CD4-positive, alpha-beta T cell treated with Interleukin-1 beta for 1 hour (primary cell): ENCODE data around the gene DST.
"Not testable (repeated sequence)": the region's sequence is repeated elsewhere in the genome, so short reads cannot be mapped to it uniquely, and the experiment has no call there.

ENCODE experiments used
- DNase-seq, 2 donors: peaks; one replicate each; pipeline ENCODE4 v3.0.0-alpha.2; 2020 to 2022

The DST gene

DNA sequence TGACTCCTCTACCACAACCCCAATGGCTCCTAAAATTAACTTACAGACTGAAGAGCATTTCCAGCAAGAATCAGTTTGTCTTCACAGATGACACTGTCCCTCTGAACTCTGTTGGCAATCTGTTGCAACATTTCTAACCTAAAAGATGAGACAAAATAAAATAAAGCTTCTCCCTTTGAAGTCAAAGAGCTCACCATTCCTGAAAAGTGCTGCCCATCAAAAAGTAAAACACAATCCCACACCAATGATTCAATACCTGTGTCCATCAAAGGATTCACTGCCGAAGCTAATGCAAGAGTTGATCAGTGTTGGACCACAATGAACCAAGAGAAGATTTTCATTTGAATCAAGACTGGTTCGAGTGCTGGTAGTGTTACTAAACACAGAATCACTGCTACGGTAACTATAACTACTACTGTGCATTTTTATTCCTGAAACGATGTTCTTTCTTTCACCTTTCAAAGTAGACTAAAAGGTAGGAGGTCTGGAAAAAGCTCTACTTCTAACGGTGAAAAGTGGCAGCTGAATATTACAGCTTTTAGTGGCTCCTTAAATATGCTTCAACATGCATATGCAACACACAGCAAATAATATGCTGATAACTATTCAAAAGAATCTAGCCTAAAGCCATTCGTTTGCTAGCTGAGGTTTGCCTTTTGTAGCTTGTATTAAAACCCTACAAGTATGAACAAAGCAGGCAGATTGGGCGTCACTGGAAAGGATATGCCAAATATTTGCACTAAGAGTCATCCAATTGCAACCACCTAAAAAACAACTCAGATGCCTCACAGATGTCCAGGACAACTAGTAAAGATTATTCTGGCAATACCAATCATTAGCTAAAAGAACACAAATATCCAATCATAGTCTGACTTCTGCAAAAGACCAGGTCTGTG is at the start of gene DST:
TSS of gene DST (minus strand) at position 524 of the 896 bp plus-strand sequence.
- no peak for DNase-seq

DNA sequence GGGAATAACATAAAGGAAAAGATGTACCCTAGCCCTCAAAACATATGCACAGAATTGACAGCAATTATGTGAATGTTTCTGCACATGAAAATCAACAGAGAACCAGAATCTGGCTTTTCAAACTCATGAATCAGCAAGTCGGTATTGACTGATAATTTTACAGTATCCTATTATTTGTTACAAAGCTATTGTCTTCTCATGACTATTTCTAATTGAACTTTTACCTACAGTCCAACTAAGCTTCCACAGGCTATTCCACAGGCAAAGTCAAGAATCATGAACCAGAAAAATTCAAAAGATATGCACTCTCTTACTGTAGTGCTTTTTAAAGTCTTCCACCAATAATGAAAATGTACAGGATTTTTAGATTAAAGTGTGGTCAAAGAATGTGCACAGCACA is 49.1 kb upstream of the DST start:
- DNase-seq, result no peak

DNA sequence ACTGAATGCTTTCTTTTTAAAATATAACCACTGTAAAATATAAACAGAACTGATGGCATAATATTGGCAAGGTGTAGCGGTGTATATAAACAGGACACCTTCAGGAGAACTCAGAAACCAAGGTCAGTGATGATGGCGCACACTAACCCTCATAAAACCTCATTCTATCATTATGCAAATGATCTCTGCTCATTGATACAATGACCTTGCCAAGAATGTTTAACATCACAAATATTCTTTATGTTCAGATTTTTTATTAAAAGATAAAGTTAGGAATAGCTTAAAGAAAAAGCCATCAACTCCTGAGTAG is 48.6 kb upstream of the DST start:
- no peak for DNase-seq

DNA sequence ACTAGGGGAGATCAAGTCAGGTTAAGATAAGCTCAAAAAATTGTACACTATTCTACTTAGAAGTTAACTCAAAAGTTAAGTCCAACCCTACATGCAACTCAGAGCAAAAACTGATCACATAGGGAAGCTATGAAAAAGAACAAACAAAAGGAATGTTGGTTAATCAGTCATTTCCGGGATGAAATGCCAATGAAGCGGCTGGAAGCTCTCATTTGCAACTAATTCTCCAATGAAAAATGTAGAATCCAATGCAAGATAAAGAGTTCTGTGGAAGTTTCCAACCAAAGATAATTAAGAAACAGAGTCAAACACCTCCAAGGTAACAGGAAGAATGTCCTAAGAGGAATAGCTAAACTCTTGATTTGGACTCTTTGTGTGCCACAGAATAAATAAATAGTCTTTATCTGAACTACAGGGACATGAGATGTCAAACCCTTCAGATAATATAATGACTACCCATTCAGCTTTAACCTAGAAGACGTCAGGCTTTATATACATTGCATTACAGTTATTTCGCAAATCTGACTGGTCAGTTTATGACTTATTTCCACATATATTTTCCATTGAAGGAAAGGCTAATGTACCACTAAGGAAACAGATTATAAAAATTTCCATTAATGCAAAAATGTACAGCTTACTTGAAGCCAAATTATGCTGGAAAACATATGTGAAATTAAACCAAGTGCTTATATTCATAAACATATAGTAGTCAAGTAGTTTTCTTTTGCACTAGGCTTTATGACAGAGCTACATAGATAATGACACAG is 48.0 kb upstream of the DST start:
- DNase-seq, result no peak

DNA sequence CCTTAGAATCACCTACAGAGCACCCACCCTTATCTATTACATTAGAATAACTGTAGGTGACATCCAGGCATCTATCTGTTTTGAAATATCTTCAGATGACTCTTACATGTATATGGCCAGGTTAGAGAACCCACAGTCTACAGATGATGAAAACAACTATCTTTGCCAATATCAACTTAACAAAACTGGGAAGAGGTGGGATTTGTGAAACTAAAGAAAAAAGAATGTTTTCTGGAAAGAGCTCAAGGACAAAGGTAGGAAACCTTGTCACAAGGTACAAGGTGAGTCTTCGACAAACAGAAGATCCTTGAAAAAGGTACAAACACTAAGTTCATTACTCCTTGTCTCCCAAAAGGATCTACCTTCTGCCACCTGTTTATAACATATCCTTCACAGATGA is 47.0 kb upstream of the DST start:
- no peak for DNase-seq

DNA sequence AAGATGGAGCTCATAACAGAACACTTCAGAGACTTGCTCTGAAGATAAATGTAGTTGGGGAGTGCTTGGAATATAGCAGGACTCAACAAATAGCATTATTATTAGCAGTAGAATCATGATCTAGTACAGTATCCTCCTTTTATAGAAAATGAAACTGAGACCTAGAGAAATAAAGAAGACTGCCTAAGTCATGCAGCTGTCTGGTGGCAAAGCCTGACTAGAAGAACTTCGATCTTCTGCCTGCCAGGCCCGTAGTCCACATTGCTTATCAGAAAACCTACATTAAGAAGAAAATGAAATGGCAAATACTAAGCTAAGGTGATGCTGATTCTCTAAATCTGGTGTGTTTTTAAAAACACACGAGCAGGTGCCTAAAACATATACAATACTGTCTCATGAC is 46.4 kb upstream of the DST start:
- DNase-seq, result no peak

DNA sequence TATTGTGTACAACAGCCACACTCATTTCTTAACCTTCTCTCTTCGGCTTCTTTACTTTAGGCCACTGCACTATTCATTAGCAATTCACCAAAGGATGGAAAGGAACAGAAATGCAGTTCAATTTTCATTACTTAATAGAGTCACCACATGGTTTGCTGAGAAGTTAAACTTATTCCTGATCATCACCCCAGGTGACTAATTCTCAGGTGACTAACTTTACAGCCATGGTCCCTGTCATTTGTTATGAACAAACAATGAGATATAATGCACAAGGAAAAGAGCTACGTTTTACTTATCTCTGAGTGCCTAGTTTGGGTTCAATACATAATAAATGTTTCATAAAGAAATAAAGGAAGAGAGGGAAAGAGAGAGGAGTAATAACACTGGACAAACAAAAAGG is 45.8 kb upstream of the DST start:
- DNase-seq, result no peak

DNA sequence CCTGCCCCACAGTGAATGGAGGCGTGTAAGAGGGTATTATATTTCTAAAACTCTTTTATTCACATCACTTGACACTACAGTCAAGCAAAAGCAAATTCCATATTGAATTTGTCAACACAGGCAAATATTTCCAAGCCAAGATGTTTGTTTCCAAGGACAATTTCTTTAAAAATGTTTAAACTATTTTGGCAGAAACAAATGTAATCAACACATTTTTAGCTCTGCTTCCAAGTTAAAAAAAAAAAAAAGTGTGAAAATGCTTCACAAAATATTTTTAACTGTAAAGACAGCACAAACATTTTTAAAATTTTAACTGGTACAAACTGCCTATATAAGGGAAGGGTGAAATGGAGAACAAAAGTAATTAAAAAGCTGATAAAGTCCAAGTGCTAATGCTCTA is 44.9 kb upstream of the DST start:
- DNase-seq, result no peak

DNA sequence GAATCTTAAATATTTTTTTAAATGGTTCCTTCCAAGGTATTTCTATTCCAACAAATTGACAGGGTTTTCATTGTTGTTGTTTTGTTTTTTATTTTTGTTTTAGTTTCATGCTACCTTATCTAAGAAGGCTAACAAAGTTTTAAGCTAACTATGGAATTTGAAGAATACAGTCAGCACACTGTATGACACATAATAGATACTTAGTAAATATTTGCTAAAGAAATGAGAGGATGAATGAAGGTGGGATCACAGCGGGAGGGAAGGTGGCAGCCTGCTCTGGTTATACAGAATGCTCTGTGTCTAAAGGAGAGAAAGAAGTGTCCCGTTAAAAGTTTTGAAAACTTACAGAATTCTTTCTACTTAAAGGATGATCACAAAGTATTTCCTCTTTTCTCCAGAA is 43.7 kb upstream of the DST start:
- DNase-seq, result no peak

DNA sequence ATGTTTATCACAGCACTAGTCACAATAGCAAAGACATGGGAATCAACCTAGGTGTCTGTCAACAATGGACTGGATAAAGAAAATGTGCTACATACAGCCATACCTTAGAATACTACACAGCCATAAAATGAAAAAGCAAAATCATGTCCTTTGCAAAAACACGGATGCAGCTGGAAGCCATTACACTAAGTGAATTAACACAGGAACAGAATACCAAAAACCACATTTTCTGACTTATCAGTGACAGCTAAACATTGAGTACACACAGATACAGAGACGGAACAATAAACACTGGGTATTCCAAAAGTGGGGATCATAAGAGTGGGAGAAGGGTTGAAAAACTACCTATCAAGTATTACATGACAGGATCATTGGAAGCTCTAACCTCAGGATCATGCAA is 43.3 kb upstream of the DST start:
- DNase-seq, result no peak

DNA sequence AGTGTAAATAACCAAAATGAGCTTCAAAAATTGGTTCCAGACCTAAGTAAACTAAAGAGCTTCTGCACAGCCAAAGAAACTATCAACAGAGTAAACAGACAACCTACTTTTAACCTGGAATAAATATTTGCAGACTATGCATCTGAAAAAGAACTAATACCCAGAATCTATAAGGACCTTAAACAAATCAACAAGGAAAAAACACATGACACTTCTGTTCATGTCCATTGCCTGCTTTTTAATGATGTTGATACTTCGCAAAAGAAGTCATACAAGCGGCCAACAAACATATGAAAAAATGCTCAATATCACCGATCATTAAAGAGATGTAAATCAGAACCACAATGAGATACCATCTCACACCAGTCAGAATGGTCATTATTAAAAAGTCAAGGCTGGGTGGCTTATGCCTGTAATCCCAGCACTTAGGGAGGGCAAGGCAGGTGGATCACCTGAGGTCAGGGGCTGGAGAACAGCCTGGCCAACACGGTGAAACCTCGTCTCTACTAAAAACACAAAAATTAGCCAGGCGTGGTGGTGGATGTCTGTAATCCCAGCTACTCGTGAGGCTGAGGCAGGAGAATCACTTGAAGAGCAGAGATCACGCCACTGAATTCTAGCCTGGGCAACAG is 42.5 kb upstream of the DST start:
- no peak for DNase-seq

DNA sequence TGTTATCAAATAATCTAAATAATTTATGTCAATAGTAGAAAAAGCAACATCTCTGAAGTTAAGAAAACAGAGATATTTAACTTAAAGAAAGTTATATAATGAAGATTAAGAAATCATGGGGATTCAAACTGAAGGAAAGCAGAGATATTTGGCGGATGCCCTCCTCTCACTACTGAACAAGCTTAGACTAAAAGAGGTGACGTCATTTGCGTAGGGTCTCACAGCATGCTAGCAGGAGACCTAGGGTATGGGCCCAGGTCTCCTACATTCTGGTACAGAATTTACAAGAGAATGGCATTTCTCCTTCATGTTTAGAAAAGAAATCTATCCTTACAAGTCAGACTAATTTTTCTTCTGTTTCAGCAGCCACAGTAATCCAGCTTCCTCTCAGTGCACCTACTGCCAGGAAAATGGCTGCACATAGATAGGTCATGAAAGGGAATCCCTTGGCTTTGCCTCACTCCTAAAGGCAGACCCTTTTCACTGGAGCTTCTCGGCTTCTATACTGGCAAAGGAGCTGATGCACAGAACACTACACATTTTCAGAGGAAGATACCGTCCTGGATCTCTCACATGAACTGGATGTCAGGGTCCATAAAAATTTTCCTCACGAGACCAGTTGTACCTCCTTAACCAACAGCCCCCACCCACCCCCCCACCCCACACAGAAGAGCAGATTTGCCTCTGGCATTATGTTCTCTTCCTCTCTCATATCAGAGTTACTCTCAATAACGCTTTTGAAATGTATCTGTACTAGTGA is 41.8 kb upstream of the DST start:
- DNase-seq, result no peak

DNA sequence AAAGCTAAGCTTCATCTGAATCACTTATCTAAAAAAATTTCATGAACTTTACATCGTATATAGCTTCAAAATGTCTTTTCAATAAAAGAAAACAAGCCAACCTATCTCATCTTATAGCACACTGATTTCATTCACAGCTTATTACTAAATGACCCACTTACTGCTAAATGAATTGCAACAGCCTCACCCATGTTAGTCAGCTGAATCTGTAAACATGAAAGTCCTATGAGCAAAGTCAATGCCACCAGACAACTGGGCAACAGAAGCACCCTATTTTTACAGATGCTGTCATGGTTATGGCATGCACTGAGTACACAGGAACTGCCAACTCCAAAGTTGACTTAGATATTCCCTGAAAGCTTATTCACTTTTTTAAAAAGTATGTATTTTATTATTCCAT is 41.2 kb upstream of the DST start:
- no peak for DNase-seq

DNA sequence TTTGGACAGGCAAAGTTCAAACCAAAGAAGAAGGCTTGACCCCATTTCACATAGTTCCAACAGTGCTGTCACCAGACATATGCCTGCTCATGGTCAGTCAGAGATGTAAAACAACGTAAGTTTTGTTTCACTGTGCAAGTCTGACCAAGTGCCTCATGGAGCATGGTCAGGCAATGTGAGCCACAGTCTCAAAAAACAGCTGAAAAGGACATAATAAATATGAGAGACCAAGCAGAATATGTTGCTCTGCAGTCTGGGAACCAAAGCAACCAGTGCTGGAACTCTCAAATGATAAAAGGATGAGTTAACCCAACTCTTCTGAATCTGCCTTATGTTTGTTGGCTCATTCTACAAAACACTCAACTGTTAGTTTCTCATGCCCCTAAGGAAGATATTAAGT is 39.9 kb upstream of the DST start:
- no peak for DNase-seq

DNA sequence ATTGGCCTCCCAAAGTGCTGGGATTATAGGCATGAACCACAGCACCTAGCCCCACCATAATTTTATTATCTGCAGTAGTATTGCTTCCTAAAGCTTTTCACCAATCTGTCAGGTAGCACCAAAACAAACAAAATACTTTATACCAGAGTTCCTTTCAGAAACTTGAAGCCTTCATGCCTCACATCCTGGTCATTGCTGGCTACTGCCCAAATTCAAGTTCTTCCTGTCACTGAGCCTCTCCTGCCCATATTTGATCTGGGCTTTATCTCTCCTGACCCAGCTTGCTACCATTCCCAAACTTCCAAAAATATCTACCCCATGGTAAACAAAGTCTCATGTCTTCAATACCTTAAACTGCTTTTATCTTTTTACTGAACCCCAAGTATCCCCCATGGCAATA is 34.9 kb upstream of the DST start:
- no peak for DNase-seq

DNA sequence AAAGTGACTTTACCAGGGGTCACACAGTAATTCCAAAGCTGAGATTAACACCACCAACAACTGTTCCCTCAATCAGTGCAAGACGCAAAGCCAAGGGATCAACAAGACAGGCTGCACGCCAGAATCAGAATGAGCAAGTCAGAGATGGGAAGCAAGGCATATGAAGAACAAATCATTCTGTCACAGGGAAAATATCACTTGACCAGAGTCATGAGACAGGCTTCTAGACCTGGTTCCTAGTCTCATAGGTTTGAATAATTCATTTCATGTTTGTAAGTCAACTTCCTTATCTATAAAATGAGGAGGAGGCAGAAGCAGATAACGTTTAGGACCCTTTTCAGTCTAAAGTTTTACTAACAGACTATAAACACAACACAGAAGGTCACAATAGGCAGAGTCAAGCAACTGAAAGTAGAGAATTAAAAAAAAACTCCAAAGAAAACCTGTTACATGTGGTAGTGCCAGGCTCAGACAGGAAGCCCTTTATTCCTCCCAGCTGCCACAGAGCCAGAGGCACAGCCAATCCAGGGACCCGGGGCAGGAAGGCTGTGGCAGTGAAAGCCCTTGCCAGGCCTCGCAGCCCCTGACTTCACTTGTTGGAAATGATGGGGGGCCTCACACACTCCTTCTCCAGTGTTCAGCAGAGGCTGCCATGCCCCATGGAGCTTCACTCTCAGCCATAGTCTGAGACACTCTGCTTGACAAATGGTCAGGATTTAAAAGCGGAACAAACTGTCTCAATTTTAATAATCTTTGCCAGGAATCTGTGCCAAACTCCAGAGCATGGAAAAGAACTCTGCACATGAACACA is 29.2 kb upstream of the DST start:
- no peak for DNase-seq

DNA sequence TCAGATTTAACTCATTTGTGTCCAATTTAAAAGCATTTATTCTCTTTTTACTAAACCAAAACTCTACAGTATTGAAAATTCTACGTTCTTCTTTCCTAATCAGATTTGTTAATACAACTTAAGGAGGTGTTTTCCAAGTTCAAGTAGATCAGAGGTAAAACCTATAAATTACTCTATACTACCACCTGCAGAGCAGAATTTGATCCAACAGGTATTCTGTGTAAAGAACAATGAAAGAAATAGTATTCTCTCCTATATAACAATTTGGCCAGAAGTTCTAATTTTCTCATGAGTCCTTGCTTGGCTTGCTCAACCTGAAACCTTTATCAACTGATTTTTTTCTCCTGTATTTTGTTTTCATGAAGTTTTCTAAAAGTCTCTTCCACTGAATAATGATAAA is 28.5 kb upstream of the DST start:
- DNase-seq, result no peak

DNA sequence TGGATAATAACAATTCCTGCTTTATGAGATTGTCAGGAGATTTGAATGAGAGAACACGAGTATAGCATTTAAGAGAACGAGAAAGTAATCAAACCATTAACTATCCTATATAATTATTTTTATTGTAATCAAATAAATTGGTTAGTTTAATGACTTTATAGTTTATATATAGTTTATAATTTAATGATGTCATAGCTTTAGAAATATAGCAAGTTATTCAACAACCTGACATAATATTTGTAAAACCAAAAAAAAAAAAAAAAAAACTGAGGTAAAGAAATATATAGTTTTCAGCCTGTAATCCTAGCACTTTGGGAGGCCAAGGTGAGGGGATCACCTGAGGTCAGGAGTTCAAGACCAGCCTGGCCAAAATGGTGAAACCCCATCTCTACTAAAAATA is 26.4 kb upstream of the DST start:
- no peak for DNase-seq

DNA sequence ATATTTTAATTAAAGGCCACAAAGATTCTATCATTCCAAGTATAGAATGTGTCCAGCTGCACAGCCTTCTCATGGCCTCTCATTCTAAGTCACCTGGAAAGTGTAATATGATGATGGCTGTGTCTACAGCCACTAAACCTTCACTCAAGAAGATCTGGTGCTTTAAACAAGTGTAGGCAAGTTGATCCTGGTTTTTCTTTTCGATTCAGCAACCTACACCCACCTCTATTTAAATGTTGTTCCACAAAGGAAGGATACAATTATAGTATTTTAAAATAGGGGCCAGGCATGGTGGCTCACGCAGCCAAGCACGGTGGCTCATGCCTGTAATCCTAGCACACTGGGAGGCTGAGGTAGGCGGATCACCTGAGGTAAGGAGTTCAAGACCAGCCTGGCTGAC is 25.5 kb upstream of the DST start:
- DNase-seq, result no peak

DNA sequence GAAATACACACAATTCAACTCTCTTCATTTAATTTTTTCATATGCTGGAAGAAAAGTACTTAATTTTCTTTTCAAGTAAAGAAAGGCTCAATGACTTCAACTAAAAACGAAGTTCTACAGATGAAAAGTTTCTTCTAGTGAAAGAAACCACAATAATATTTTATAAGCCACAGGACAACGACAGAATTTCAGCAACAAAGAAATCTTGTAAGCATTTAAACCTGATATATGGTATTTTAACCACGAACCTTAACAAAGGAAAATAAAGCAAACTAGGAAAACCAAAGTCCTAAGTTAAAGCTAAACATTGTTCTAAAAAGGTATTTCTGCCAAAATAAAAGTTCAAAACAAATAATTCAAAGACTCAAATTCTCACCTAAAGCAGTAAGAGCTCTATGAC is 24.6 kb upstream of the DST start:
- DNase-seq, result no peak

DNA sequence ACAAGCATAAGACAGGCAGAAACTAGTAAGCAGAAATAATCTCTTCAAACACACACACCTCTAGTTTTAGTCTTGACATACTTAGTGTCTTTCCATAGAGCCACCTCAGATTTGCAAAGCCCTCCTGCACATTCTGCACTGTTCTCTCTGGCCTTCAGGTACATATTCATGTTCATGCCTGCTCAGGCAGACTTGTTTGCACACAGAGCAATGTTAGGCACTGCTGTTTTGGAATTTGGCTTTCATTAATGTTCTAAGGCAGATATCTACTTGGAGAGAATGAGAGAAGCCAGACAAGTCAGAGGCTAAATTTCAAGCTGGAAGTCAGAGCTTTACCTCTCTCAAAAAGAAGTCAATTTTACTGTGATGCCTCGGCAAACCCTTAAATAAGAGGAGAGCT is 21.3 kb upstream of the DST start:
- no peak for DNase-seq

DNA sequence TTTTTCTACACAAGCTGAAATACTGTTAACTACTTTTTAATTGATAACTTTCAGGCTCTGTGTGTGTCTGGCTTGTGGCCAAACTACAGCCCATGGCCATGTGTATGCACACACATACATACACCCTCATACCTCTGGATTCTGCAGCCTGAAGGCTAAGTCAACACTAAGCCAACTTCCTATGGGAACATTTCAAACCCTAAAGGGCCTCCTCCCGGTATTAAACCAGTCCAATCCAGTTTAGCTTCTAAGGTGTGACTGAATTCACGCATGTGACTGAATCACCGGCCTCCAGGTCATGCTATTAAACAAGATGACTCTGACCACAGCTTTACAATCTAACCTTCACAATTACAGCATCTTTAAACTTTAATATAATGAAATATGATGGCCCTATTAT is 20.7 kb upstream of the DST start:
- DNase-seq, result no peak

DNA sequence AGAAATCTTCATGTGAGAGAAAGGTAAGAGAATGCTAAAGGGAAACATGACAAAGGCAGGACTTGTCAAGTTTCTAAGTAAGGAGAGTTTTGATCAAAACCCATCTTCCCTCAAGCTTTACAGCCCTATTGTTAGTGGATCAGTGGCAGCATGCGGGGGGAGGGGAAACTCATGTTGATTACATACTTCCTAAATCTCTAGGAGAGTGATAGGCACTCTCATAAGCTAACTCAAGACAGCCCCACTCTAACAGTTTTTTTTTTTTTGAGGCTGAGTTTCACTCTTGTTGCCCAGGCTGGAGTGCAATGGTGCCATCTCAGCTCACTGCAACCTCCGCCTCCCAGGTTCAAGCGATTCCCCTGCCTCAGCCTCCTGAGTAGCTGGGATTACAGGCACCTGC is 18.6 kb upstream of the DST start:
- not testable (repeated sequence) for DNase-seq
